GM23338 (cell line): ENCODE results near the gene CPA3. TPM values are rescaled to one million over a fixed set of nuclear protein-coding genes. Genes with fewer than 3 reads are reported as not detected.
A peak's percentile ranks its signal among the peaks of the same experiment; 100 is the strongest.

Source experiments
- ATAC-seq: fragments of 200-7000 bp; cut with Tn5 transposase; 3 replicates; pipeline ENCODE4 v1.9.1; 2020
- DNase-seq: peaks from one replicate; pipeline ENCODE4 v3.0.0-alpha.2; 2015; ENCODE audit warnings: low spot score
- H2AFZ ChIP-seq: fragments of 200-600 bp; sonication (generic); 2 replicates; pipeline ENCODE4 v1.8.0; 2016; ENCODE audit warnings: antibody characterized with exemption, mild to moderate bottlenecking, moderate library complexity
- H3F3A ChIP-seq: fragments of 200-600 bp; sonication (generic); replicated peaks from 2 replicates; pipeline ENCODE4 v1.8.0; 2017; ENCODE audit warnings: antibody characterized with exemption, mixed run types, low read depth
- H3K27ac ChIP-seq: fragments of 200-600 bp; sonication (generic); 2 replicates; pipeline ENCODE4 v1.6.1; 2016; ENCODE audit warnings: low read depth
- H3K27me3 ChIP-seq: fragments of 200-600 bp; sonication (generic); 2 replicates; pipeline ENCODE4 v1.8.0; 2016; ENCODE audit warnings: mild to moderate bottlenecking, mixed run types, moderate library complexity; ENCODE audit not compliant: insufficient read depth
- H3K36me3 ChIP-seq: fragments of 200-600 bp; sonication (generic); 2 replicates; pipeline ENCODE4 v1.8.0; 2016; ENCODE audit warnings: mild to moderate bottlenecking; ENCODE audit not compliant: insufficient read depth
- H3K4me1 ChIP-seq: fragments of 200-600 bp; sonication (generic); 2 replicates; pipeline ENCODE4 v1.8.0; 2016; ENCODE audit warnings: mild to moderate bottlenecking, moderate library complexity; ENCODE audit not compliant: insufficient read depth
- H3K4me2 ChIP-seq: fragments of 200-600 bp; sonication (generic); 2 replicates; pipeline ENCODE4 v1.7.1; 2017; ENCODE audit warnings: mixed run types
- H3K4me3 ChIP-seq: fragments of 200-600 bp; sonication (generic); 2 replicates; pipeline ENCODE4 v1.6.1; 2016; ENCODE audit warnings: mixed run types
- H3K79me2 ChIP-seq: fragments of 200-600 bp; sonication (generic); replicated peaks from 2 replicates; pipeline ENCODE4 v1.8.0; 2017; ENCODE audit warnings: mild to moderate bottlenecking; ENCODE audit not compliant: insufficient read depth
- H3K9me2 ChIP-seq: fragments of 200-600 bp; sonication (generic); 2 replicates; pipeline ENCODE4 v1.8.0; 2017; ENCODE audit not compliant: insufficient read depth
- H4K20me1 ChIP-seq: fragments of 200-600 bp; sonication (generic); replicated peaks from 2 replicates; pipeline ENCODE4 v1.8.0; 2017; ENCODE audit warnings: mild to moderate bottlenecking; ENCODE audit not compliant: insufficient read depth
- H3K27ac Mint-ChIP-seq: 2 replicates; pipeline ENCODE4 v1.8.0; 2020; ENCODE audit warnings: inconsistent platforms, mild to moderate bottlenecking, moderate library complexity, mixed read lengths
- H3K27me3 Mint-ChIP-seq: 3 replicates; pipeline ENCODE4 v1.8.0; 2022; ENCODE audit warnings: low read depth, mild to moderate bottlenecking, moderate library complexity, mixed read lengths, inconsistent platforms; ENCODE audit not compliant: insufficient read depth, poor library complexity
- H3K36me3 Mint-ChIP-seq: 3 replicates; pipeline ENCODE4 v1.8.0; 2021; ENCODE audit warnings: low read depth, mild to moderate bottlenecking, inconsistent platforms, moderate library complexity, mixed read lengths
- H3K4me1 Mint-ChIP-seq: 3 replicates; pipeline ENCODE4 v1.8.0; 2020; ENCODE audit warnings: mild to moderate bottlenecking, inconsistent platforms, mixed read lengths
- H3K4me3 Mint-ChIP-seq: 3 replicates; pipeline ENCODE4 v1.8.0; 2021; ENCODE audit warnings: moderate library complexity, mild to moderate bottlenecking, inconsistent platforms, mixed read lengths
- H3K9me3 Mint-ChIP-seq: 3 replicates; pipeline ENCODE4 v1.8.0; 2020; ENCODE audit warnings: moderate library complexity, mild to moderate bottlenecking, inconsistent platforms, mixed read lengths
- EZH2 ChIP-seq: fragments of 200-600 bp; sonication (generic); IDR thresholded peaks from one replicate; pipeline ENCODE4 v1.8.0; 2017; ENCODE audit warnings: antibody characterized with exemption, mild to moderate bottlenecking, low read depth; ENCODE audit not compliant: unreplicated experiment
- EZH2phosphoT487 ChIP-seq: fragments of 200-600 bp; sonication (generic); IDR thresholded peaks from one replicate; pipeline ENCODE4 v1.8.1; 2018; ENCODE audit warnings: antibody characterized with exemption; ENCODE audit not compliant: unreplicated experiment
- JUNB ChIP-seq: IDR thresholded peaks from one replicate; pipeline ENCODE4 v1.6.1; 2016; ENCODE audit warnings: antibody characterized with exemption; ENCODE audit not compliant: unreplicated experiment
- NANOG ChIP-seq: IDR thresholded peaks from 2 replicates; pipeline ENCODE4 v1.6.1; 2016; ENCODE audit warnings: antibody characterized with exemption, borderline replicate concordance
- POLR2AphosphoS5 ChIP-seq: IDR thresholded peaks from 2 replicates; pipeline ENCODE4 v1.6.1; 2016; ENCODE audit warnings: antibody characterized with exemption, low read depth
- ZNF114 ChIP-seq: fragments of 250-450 bp; sonication (Bioruptor Pico); IDR thresholded peaks from 2 replicates; pipeline ENCODE4 v1.5.0; 2020; ENCODE audit warnings: mild to moderate bottlenecking, moderate library complexity
- polyA plus RNA-seq: library from polyadenylated mRNA; unstranded; fragments of >200 nt; fragmentation: Nextera tagmentation; extraction: Ambion mirVana; gene quantifications from 2 replicates; pipeline ENCODE4 v1.2.1, GENCODE V29; 2016
- total RNA-seq: library from RNA; depleted of rRNA; stranded (reverse); fragments of >200 nt; shearing (Covaris generic); gene quantifications from 2 replicates; pipeline ENCODE4 v1.2.3, GENCODE V29; 2014
- TF ChIP-seq, protein P1 (sequence below), 2 experiments: fragments of 200-600 bp in 1 of 2; sonication (generic) in 1 of 2; conservative IDR thresholded peaks; 2 replicates each; pipeline versions ENCODE4 v1.5.1 to v1.6.1; 2016 to 2017; ENCODE audit warnings: antibody characterized with exemption in 2 of 2, low read depth in 2 of 2, mild to moderate bottlenecking in 2 of 2, moderate library complexity in 1 of 2
- TF ChIP-seq, protein P2 (sequence below): IDR thresholded peaks from one replicate; pipeline ENCODE4 v1.6.1; 2018; ENCODE audit warnings: antibody characterized with exemption; ENCODE audit not compliant: unreplicated experiment
- TF ChIP-seq, protein P3 (sequence below): fragments of 250-450 bp; sonication (Bioruptor Pico); IDR thresholded peaks from 2 replicates; pipeline ENCODE4 v1.5.0; 2020; ENCODE audit warnings: mild to moderate bottlenecking, moderate library complexity

CPA3 gene
- total and polyA plus RNA-seq, 2 experiments from 2014 or later: not detected

DNA sequence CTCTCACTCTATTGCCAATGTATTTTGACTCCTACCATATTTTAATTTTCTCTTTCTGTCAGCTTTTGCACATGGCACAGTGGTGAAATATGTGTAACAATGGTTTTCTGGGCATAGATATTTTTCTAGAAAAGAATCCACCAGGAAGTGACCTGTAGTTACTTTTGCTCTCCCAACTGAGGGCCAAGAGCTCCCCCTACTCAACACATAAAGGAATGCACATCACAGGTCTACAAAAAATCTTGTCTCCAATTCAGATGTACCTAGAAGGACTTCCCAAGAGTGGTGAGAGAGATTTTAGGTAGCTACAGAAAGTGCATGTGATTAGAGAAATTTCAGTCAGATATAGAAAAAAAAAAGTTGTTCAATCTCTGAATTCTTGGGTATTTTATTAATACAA lies 15.6 kb downstream of the CPA3 start:
- H3K9me3 Mint-ChIP-seq: no peaks in the 10 kb centered on the region
- H2AFZ ChIP-seq: no peak overlapping the region

DNA sequence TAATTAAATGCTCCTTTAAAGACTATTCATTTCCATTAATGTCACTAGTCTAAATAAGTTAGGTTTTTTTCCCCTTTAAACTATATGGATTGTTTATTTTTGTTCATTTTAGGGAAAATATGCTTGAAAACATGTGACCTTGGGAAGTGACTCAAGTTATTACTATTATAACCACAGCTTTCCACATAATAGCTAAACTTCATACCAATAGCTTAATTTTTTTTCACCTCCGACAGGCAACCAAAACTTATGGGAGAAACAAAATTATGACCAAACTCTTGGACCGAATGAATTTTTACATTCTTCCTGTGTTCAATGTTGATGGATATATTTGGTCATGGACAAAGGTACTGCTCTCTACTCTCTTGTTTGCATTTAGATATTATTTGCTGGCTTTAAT lies 16.2 kb downstream of the CPA3 start:
- no peak for ATAC-seq

More for the DNA sequence above, 15.6 kb downstream of the CPA3 start:
- no peak overlapping the region for H3K4me3 ChIP-seq
- H3K36me3 ChIP-seq: no peaks in the 10 kb centered on the region
- no peaks in the 10 kb centered on the region for H3F3A ChIP-seq
- no peaks in the 10 kb centered on the region for H3K79me2 ChIP-seq
- Mint-ChIP-seq H3K4me1 (no peaks in the 10 kb centered on the region), H3K27ac (no peak overlapping the region), H3K4me3 (no peak overlapping the region), H3K27me3 (peaks cover 2% of the 10 kb centered on the region), H3K36me3 (no peaks in the 10 kb centered on the region)
- TF ChIP-seq EZH2phosphoT487: no peak
- TF ChIP-seq, protein P1, sequence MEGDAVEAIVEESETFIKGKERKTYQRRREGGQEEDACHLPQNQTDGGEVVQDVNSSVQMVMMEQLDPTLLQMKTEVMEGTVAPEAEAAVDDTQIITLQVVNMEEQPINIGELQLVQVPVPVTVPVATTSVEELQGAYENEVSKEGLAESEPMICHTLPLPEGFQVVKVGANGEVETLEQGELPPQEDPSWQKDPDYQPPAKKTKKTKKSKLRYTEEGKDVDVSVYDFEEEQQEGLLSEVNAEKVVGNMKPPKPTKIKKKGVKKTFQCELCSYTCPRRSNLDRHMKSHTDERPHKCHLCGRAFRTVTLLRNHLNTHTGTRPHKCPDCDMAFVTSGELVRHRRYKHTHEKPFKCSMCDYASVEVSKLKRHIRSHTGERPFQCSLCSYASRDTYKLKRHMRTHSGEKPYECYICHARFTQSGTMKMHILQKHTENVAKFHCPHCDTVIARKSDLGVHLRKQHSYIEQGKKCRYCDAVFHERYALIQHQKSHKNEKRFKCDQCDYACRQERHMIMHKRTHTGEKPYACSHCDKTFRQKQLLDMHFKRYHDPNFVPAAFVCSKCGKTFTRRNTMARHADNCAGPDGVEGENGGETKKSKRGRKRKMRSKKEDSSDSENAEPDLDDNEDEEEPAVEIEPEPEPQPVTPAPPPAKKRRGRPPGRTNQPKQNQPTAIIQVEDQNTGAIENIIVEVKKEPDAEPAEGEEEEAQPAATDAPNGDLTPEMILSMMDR (conservative IDR thresholded peaks at IDR 0.05; ENCODE audit: low read depth in 2 of 2): peak; percentile 75 to 83
- ATAC-seq (peak; percentile 84), DNase-seq (peak; percentile 72)
- no peaks in the 10 kb centered on the region for H3K4me1 ChIP-seq
- no peak overlapping the region for H3K27ac ChIP-seq
- no peaks in the 10 kb centered on the region for H4K20me1 ChIP-seq
- H3K4me2 ChIP-seq: no peak overlapping the region
- H3K27me3 ChIP-seq: no peaks in the 10 kb centered on the region
- H3K9me2 ChIP-seq: no peaks in the 10 kb centered on the region

More for the DNA sequence above, 16.2 kb downstream of the CPA3 start:
- no peaks in the 10 kb centered on the region for H3K79me2 ChIP-seq
- H3K4me1 ChIP-seq: no peaks in the 10 kb centered on the region
- no peak overlapping the region for H3K4me3 ChIP-seq
- H3K9me2 ChIP-seq: no peaks in the 10 kb centered on the region
- no peak for DNase-seq
- H4K20me1 ChIP-seq: no peaks in the 10 kb centered on the region
- Mint-ChIP-seq H3K9me3 (no peaks in the 10 kb centered on the region), H3K27ac (no peak overlapping the region), H3K36me3 (no peaks in the 10 kb centered on the region), H3K4me3 (no peak overlapping the region), H3K27me3 (peaks cover 2% of the 10 kb centered on the region), H3K4me1 (no peaks in the 10 kb centered on the region)
- no peaks in the 10 kb centered on the region for H3K27me3 ChIP-seq
- no peaks in the 10 kb centered on the region for H3K36me3 ChIP-seq
- H3F3A ChIP-seq: no peaks in the 10 kb centered on the region
- TF ChIP-seq, protein P2, sequence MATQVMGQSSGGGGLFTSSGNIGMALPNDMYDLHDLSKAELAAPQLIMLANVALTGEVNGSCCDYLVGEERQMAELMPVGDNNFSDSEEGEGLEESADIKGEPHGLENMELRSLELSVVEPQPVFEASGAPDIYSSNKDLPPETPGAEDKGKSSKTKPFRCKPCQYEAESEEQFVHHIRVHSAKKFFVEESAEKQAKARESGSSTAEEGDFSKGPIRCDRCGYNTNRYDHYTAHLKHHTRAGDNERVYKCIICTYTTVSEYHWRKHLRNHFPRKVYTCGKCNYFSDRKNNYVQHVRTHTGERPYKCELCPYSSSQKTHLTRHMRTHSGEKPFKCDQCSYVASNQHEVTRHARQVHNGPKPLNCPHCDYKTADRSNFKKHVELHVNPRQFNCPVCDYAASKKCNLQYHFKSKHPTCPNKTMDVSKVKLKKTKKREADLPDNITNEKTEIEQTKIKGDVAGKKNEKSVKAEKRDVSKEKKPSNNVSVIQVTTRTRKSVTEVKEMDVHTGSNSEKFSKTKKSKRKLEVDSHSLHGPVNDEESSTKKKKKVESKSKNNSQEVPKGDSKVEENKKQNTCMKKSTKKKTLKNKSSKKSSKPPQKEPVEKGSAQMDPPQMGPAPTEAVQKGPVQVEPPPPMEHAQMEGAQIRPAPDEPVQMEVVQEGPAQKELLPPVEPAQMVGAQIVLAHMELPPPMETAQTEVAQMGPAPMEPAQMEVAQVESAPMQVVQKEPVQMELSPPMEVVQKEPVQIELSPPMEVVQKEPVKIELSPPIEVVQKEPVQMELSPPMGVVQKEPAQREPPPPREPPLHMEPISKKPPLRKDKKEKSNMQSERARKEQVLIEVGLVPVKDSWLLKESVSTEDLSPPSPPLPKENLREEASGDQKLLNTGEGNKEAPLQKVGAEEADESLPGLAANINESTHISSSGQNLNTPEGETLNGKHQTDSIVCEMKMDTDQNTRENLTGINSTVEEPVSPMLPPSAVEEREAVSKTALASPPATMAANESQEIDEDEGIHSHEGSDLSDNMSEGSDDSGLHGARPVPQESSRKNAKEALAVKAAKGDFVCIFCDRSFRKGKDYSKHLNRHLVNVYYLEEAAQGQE: no peak
- TF ChIP-seq ZNF114 (CRISPR knock-in tag) (no peak), EZH2 (no peak), POLR2AphosphoS5 (no peak), JUNB (no peak), NANOG (no peak)
- TF ChIP-seq, protein P3, sequence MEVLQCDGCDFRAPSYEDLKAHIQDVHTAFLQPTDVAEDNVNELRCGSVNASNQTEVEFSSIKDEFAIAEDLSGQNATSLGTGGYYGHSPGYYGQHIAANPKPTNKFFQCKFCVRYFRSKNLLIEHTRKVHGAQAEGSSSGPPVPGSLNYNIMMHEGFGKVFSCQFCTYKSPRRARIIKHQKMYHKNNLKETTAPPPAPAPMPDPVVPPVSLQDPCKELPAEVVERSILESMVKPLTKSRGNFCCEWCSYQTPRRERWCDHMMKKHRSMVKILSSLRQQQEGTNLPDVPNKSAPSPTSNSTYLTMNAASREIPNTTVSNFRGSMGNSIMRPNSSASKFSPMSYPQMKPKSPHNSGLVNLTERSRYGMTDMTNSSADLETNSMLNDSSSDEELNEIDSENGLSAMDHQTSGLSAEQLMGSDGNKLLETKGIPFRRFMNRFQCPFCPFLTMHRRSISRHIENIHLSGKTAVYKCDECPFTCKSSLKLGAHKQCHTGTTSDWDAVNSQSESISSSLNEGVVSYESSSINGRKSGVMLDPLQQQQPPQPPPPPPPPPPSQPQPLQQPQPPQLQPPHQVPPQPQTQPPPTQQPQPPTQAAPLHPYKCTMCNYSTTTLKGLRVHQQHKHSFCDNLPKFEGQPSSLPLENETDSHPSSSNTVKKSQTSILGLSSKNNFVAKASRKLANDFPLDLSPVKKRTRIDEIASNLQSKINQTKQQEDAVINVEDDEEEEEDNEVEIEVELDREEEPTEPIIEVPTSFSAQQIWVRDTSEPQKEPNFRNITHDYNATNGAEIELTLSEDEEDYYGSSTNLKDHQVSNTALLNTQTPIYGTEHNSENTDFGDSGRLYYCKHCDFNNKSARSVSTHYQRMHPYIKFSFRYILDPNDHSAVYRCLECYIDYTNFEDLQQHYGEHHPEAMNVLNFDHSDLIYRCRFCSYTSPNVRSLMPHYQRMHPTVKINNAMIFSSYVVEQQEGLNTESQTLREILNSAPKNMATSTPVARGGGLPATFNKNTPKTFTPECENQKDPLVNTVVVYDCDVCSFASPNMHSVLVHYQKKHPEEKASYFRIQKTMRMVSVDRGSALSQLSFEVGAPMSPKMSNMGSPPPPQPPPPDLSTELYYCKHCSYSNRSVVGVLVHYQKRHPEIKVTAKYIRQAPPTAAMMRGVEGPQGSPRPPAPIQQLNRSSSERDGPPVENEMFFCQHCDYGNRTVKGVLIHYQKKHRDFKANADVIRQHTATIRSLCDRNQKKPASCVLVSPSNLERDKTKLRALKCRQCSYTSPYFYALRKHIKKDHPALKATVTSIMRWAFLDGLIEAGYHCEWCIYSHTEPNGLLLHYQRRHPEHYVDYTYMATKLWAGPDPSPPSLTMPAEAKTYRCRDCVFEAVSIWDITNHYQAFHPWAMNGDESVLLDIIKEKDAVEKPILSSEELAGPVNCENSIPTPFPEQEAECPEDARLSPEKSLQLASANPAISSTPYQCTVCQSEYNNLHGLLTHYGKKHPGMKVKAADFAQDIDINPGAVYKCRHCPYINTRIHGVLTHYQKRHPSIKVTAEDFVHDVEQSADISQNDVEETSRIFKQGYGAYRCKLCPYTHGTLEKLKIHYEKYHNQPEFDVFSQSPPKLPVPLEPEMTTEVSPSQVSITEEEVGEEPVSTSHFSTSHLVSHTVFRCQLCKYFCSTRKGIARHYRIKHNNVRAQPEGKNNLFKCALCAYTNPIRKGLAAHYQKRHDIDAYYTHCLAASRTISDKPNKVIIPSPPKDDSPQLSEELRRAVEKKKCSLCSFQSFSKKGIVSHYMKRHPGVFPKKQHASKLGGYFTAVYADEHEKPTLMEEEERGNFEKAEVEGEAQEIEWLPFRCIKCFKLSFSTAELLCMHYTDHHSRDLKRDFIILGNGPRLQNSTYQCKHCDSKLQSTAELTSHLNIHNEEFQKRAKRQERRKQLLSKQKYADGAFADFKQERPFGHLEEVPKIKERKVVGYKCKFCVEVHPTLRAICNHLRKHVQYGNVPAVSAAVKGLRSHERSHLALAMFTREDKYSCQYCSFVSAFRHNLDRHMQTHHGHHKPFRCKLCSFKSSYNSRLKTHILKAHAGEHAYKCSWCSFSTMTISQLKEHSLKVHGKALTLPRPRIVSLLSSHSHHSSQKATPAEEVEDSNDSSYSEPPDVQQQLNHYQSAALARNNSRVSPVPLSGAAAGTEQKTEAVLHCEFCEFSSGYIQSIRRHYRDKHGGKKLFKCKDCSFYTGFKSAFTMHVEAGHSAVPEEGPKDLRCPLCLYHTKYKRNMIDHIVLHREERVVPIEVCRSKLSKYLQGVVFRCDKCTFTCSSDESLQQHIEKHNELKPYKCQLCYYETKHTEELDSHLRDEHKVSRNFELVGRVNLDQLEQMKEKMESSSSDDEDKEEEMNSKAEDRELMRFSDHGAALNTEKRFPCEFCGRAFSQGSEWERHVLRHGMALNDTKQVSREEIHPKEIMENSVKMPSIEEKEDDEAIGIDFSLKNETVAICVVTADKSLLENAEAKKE (CRISPR knock-in tag): no peak
- H3K27ac ChIP-seq: no peak overlapping the region
- no peak overlapping the region for H2AFZ ChIP-seq
- H3K4me2 ChIP-seq: no peak overlapping the region
